NCI-H226 (cell line): Measurements from ENCODE around the gene NR2F1.
A peak's percentile ranks its signal among the peaks of the same experiment; 100 is the strongest.

ENCODE experiments used
- DNase-seq: peaks from one replicate; pipeline ENCODE4 v3.0.0-alpha.2; 2015

Gene NR2F1

GRCh38 chr5:93604644-93605515, 21.9 kb downstream of the NR2F1 start:
- no peak for DNase-seq

GRCh38 chr5:93606382-93606752, 23.3 kb downstream of the NR2F1 start:
- no peak for DNase-seq

- peak; percentile 45 for DNase-seq
These were observed 24.6 kb downstream of the NR2F1 start for GRCh38 chr5:93607367-93608258.

- DNase-seq, result no peak
These were observed 25.8 kb downstream of the NR2F1 start for GRCh38 chr5:93608855-93609254.

- DNase-seq, result no peak
These were observed 26.7 kb downstream of the NR2F1 start for GRCh38 chr5:93609762-93610161.

- no peak for DNase-seq
These were observed 27.7 kb downstream of the NR2F1 start for GRCh38 chr5:93610581-93611272.

- no peak for DNase-seq
These were observed 28.4 kb downstream of the NR2F1 start for GRCh38 chr5:93611273-93611975.

- DNase-seq, result no peak
These were observed 29.2 kb downstream of the NR2F1 start for GRCh38 chr5:93611976-93612854.

GRCh38 chr5:93612855-93613243, 29.8 kb downstream of the NR2F1 start:
- no peak for DNase-seq

- DNase-seq, result no peak
These were observed 33.6 kb downstream of the NR2F1 start for GRCh38 chr5:93616538-93617174.

- DNase-seq, result peak; percentile 80
These were observed 37.7 kb downstream of the NR2F1 start for GRCh38 chr5:93620487-93621326.

- DNase-seq, result no peak
These were observed 38.3 kb downstream of the NR2F1 start for GRCh38 chr5:93621327-93621798.

GRCh38 chr5:93622240-93622885, 39.3 kb downstream of the NR2F1 start:
- peak; percentile 49 for DNase-seq

GRCh38 chr5:93623153-93623552, 40.1 kb downstream of the NR2F1 start:
- DNase-seq, result no peak

GRCh38 chr5:93626801-93627200, 43.8 kb downstream of the NR2F1 start:
- DNase-seq, result peak; percentile 39

GRCh38 chr5:93632327-93632726, 49.3 kb downstream of the NR2F1 start:
- DNase-seq, result no peak

GRCh38 chr5:93635991-93636390, 53.0 kb downstream of the NR2F1 start:
- DNase-seq, result no peak

GRCh38 chr5:93636837-93637236, 53.8 kb downstream of the NR2F1 start:
- DNase-seq, result no peak

- no peak for DNase-seq
These were observed 54.7 kb downstream of the NR2F1 start for GRCh38 chr5:93637697-93638096.
